Measurements from ENCODE around the gene NEK9. TPM values are rescaled to one million over a fixed set of nuclear protein-coding genes. Genes with fewer than 3 reads are reported as not detected.

NEK9 gene
- total RNA-seq, 1 donor from 2014 or later: 31.2 TPM

Other genes with a start within 250 kb of the NEK9 start
- 75.7 TPM for gene DLST, start 245.1 kb downstream of the NEK9 start, total RNA-seq
- 1.7 TPM for gene RPS6KL1, start 203.8 kb downstream of the NEK9 start, total RNA-seq
- gene PGF, start 171.5 kb downstream of the NEK9 start, total RNA-seq: 4.1 TPM
- gene EIF2B2, start 124.1 kb downstream of the NEK9 start, total RNA-seq: 38.7 TPM
- gene MLH3, start 75.6 kb downstream of the NEK9 start, total RNA-seq: 10.6 TPM
- gene ACYP1, start 63.0 kb downstream of the NEK9 start, total RNA-seq: 8.3 TPM
- 1.1 TPM for gene ZC2HC1C, start 57.4 kb downstream of the NEK9 start, total RNA-seq
- 293 TPM for gene TMED10, start 49.6 kb upstream of the NEK9 start, total RNA-seq
- gene FOS, start 151.8 kb upstream of the NEK9 start, total RNA-seq: 125 TPM